ENCODE data around the gene ZFAND3. TPM values are rescaled to one million over a fixed set of nuclear protein-coding genes. Genes with fewer than 3 reads are reported as not detected.
A peak's percentile ranks its signal among the peaks of the same experiment; 100 is the strongest.

ZFAND3 gene
- total RNA-seq, 1 donor from 2014 or later, result 50.7 TPM

GRCh38 chr6:38143191-38144150, 323.9 kb downstream of the ZFAND3 start:
- no peak for DNase-seq (ENCODE audit: extremely low read depth, low read depth, low spot score)

DNA sequence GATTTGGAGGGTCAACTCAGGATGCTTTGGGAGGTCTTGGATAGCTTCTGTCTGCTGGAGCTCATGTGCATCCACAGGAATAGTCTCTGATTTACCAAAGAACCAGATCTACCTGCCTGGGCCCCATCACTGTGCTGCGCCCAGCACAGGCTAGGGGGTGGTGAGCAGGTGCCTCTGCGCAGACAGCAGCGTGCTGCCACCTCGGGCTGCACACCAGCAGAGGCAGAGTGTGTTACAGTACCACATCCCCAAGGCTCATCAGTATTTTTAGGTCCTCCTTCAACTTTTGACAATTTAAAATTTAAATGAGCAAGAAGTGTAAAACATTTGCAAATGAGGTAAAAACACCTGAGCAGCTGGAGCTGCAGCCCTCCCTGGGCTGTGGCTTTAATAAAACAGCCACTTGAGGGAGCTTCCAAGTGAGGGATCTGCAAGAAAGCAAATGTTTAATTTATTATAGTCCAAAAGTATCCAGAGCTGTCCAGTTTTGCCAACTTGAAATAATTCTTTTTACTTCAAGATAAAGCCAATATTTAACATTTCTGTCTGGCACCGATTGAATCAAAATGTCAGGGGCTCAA, 324.9 kb downstream of the ZFAND3 start:
- DNase-seq (ENCODE audit: extremely low read depth, low read depth, low spot score), result no peak

DNA sequence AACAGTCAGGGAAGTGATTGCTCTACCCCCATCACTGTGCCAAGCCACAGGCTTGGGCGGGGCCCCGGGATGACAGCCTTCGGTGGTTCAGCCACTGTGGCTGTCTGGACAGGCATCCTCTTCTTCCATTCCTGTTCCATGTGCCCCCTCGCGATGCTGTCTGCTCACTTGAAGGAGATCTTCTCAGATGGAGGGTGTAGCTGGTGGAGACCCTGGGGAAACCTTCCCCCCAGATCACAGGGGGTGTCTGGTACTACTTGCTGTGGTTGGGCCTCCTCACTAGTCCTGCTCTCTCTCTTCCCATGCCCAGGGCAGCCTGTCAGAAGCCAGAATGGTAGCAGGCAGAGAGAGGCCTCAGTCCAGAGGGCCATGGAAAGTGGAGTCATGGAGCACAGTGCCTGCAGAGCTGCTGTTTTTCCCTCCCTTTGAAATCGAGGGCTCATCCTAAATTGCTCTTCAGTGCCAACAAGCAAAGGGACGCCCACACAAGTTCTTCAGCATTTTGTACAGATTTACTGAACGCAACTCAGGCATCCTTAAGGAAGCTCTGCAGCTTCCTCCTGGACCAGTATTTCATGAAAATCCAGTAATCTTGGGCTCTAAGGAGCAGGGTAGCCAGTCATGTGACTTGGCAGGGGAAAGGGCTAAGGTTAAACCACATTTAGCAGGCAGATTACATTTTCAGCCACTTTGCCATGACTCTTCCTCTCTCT, 326.6 kb downstream of the ZFAND3 start:
- DNase-seq (ENCODE audit: extremely low read depth, low read depth, low spot score), result no peak

DNA sequence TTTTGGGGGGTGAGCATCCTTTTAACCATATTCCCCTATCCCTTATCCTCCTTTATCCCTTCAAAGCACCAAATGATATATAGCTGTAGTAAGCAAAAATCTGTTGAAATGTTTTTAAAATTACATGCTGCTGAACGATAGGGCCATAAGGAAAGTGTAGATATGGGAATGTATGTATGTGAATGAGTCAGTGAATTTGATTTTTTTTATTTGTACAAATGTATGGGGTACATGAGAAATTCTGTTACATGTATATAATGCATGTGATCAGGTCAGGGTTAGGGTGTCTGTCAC, 327.2 kb downstream of the ZFAND3 start:
- no peak for DNase-seq (ENCODE audit: extremely low read depth, low read depth, low spot score)

- DNase-seq (ENCODE audit: extremely low read depth, low read depth, low spot score), result no peak
Measured at GRCh38 chr6:38148606-38149005, 329.1 kb downstream of the ZFAND3 start.

GRCh38 chr6:38149531-38149930, 330.0 kb downstream of the ZFAND3 start:
- no peak for DNase-seq (ENCODE audit: extremely low read depth, low read depth, low spot score)

GRCh38 chr6:38150021-38150420, 330.5 kb downstream of the ZFAND3 start:
- DNase-seq (ENCODE audit: extremely low read depth, low read depth, low spot score), result no peak

DNA sequence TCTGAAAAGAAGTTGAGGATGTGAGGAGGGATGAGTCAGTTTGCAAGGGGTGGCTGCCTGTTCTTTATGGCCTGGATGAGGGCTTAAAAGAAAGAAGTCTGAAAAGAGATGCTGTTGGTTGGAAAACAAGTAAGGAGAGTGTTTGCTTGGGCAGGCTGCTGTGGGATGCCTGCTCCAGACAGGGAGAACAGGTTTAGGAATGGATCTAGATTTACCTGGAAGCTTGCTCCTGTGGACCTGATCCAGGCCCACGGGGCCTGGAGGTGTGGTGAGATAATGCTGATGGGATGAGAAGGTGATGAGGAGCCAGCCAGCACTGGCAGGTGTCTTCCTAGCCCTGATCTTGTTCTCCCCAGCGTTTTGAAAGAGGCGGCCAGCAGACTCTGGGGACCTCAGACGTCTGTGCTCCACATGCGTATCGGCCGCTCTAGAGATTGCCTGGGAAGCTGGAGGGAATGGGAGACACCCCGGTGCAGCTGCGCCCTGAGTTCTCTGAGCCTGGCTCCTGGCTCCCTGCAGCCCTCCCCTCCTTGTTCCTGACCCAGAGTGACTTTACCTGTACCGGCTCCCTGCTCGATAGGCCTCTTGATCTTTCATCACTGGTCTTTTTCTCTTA, 331.3 kb downstream of the ZFAND3 start:
- DNase-seq (ENCODE audit: extremely low read depth, low read depth, low spot score), result no peak

GRCh38 chr6:38151580-38152500, 332.3 kb downstream of the ZFAND3 start:
- no peak for DNase-seq (ENCODE audit: extremely low read depth, low read depth, low spot score)

GRCh38 chr6:38152620-38153019, 333.1 kb downstream of the ZFAND3 start:
- DNase-seq (ENCODE audit: extremely low read depth, low read depth, low spot score), result no peak

- DNase-seq (ENCODE audit: extremely low read depth, low read depth, low spot score), result no peak
Measured at GRCh38 chr6:38153076-38153797, 333.7 kb downstream of the ZFAND3 start.

GRCh38 chr6:38153798-38154345, 334.3 kb downstream of the ZFAND3 start:
- no peak for DNase-seq (ENCODE audit: extremely low read depth, low read depth, low spot score)

DNA sequence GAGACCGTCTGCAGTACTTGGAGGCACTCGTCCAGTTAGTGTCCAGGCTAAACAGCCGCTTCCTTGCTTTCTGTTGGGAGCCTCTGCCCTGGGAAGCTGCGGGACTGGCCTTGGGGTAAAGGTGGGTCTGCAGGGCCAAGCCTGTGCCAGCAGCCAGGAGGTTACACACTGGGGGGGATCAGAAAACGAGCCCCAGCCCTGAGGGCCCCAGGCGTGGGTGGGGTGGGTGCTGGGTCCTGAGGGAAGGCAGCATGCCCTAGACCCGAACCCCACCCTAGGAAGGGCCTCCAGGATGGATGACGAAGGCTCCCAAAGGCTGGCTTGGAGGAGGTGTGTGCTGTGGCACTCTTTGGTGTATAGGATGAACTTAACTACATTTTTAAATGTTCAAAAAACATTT, 335.2 kb downstream of the ZFAND3 start:
- no peak for DNase-seq (ENCODE audit: extremely low read depth, low read depth, low spot score)

GRCh38 chr6:38155144-38155543, 335.6 kb downstream of the ZFAND3 start:
- peak; percentile 83 for DNase-seq (ENCODE audit: extremely low read depth, low read depth, low spot score)

GRCh38 chr6:38155621-38156204, 336.2 kb downstream of the ZFAND3 start:
- DNase-seq (ENCODE audit: extremely low read depth, low read depth, low spot score), result peak; percentile 20

- no peak for DNase-seq (ENCODE audit: extremely low read depth, low read depth, low spot score)
Measured at GRCh38 chr6:38156818-38157565, 337.5 kb downstream of the ZFAND3 start.

- DNase-seq (ENCODE audit: extremely low read depth, low read depth, low spot score), result no peak
Measured at GRCh38 chr6:38157905-38158304, 338.4 kb downstream of the ZFAND3 start.

GRCh38 chr6:38158762-38159350, 339.3 kb downstream of the ZFAND3 start:
- DNase-seq (ENCODE audit: extremely low read depth, low read depth, low spot score), result no peak
